NCI-H524 treated with DMSO at 0.1 percent for 48 hours (cell line): ENCODE data around the gene RCSD1.

Source experiments
- DNase-seq: peaks from one replicate; lab custom pipeline; 2025; lab: John Stamatoyannopoulos, UW

The RCSD1 gene

GRCh38 chr1:167693425-167694045 lies 63.5 kb downstream of the RCSD1 start:
- DNase-seq, result no peak

- DNase-seq, result no peak
Observed at GRCh38 chr1:167694691-167695090, 64.7 kb downstream of the RCSD1 start.

- DNase-seq, result no peak
Observed at GRCh38 chr1:167695147-167695546, 65.1 kb downstream of the RCSD1 start.

GRCh38 chr1:167695756-167696561 lies 65.9 kb downstream of the RCSD1 start:
- no peak for DNase-seq

GRCh38 chr1:167697667-167698141 lies 67.7 kb downstream of the RCSD1 start:
- no peak for DNase-seq

GRCh38 chr1:167698313-167698712 lies 68.3 kb downstream of the RCSD1 start:
- DNase-seq, result no peak

- no peak for DNase-seq
Observed at GRCh38 chr1:167701510-167701909, 71.5 kb downstream of the RCSD1 start.

- no peak for DNase-seq
Observed at GRCh38 chr1:167703557-167703956, 73.5 kb downstream of the RCSD1 start.

GRCh38 chr1:167704715-167705114 lies 74.7 kb downstream of the RCSD1 start:
- no peak for DNase-seq

GRCh38 chr1:167705250-167705649 lies 75.2 kb downstream of the RCSD1 start:
- no peak for DNase-seq

- no peak for DNase-seq
Observed at GRCh38 chr1:167706363-167706762, 76.3 kb downstream of the RCSD1 start.

- DNase-seq, result no peak
Observed at GRCh38 chr1:167706931-167707877, 77.2 kb downstream of the RCSD1 start.

GRCh38 chr1:167707942-167708341 lies 77.9 kb downstream of the RCSD1 start:
- no peak for DNase-seq

- no peak for DNase-seq
Observed at GRCh38 chr1:167708940-167709389, 78.9 kb downstream of the RCSD1 start.

GRCh38 chr1:167710836-167711235 lies 80.8 kb downstream of the RCSD1 start:
- DNase-seq, result no peak

- DNase-seq, result no peak
Observed at GRCh38 chr1:167711797-167712196, 81.8 kb downstream of the RCSD1 start.

GRCh38 chr1:167713330-167714081 lies 83.5 kb downstream of the RCSD1 start:
- DNase-seq, result no peak

- no peak for DNase-seq
Observed at GRCh38 chr1:167714098-167714438, 84.0 kb downstream of the RCSD1 start.

GRCh38 chr1:167714439-167715156 lies 84.6 kb downstream of the RCSD1 start:
- DNase-seq, result peak; percentile 63

- peak; percentile 57 for DNase-seq
Observed at GRCh38 chr1:167715157-167715999, 85.3 kb downstream of the RCSD1 start.
